GM21737 (cell line): ENCODE measurements around the gene MRTFB.

Source experiments
- ATAC-seq: cut with Tn5 transposase; IDR thresholded peaks from one replicate; pipeline ENCODE4 v1.9.1; 2021; ENCODE audit warnings: mild to moderate bottlenecking, moderate library complexity; ENCODE audit not compliant: unreplicated experiment

Gene MRTFB

DNA sequence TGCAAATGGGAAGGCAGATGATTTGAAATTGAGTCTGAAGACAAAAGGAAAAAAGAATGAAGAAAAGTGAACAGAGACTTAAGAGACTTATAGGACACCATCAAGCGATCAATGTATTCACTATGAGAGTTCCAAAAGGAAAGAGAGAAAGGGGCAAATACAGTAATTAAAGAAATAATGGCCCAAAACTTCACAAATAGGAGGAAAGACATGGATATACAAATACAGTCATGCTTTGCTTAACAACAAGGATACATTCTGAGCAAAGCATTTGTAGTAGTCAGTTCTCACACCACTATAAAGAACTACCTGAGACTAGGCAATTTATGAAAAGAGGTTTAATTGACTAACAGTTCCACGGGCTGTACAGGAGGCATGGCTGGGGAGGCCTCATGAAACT, 152.5 kb downstream of the MRTFB start:
- ATAC-seq = no peak

DNA sequence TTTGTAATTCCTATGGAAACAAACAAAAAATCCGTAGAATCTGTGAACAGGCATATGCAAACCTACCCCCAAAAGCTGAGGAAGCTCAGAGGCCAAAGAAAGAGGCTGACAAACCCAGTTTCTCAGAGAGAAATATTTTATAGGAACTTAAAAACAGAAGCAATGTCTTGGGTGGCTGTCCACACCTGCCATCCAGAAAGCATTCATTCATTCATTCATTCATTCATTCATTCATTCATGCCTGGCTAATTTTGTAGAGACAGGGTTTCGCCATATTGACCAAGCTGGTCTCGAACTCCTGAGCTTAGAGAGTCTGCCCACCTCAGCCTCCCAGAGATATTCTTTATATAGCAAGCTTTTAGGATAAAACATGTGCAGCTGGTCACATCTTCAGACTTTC, 154.3 kb downstream of the MRTFB start:
- ATAC-seq = no peak

DNA sequence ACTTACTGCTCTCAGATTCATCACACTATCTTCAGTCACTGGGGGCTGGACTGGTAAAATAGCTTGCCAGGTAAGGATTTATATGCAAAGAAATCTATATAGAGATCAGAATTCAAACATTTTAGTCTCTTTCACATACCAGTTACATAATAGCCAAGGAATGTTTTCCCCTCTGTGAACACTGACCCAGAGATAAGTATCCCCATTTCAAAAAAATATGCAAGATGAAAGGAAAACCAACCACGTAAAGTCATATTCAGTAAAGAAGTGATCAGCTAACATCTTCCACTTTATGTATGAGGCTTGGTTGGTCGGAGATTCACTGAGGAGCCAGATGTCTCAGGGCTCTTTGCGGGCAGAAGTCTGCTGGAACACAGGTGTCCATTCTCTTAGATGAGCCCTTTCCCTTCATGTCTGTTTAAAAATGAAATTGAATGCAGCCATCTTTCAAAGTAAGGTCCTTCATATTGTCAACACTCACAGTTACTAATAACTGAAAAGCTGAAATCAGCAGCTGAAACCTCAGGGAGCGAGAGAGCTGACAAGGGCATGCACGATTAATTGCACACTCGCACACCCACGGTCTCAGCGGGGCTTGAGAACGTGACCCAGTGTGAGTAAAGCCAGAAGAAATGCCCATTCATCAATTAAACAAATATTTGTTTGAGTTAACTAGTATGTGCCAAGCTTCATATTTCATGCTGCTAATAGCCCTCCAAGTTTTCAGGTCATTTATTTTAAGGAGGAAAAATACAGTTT, 161.2 kb downstream of the MRTFB start:
- ATAC-seq = no peak

DNA sequence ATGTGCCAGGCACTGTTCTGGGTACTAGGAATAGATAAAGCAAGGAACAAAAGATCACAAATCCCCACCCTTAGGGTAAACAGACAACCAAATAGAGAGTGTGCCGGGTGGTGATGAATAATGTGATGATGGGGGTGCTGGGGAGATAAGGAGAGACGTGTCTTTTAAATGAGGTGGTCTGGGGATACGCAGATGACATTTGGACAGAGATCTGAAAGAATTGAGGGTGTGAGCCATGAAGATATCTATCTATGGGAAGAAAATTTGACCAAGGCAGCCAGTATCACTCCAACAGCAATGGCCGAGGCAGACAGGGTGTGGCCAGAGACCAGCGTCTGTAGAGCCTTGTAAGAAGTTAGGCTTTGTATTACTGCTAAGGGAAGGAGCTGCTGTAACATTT, 165.3 kb downstream of the MRTFB start:
- no peak for ATAC-seq

DNA sequence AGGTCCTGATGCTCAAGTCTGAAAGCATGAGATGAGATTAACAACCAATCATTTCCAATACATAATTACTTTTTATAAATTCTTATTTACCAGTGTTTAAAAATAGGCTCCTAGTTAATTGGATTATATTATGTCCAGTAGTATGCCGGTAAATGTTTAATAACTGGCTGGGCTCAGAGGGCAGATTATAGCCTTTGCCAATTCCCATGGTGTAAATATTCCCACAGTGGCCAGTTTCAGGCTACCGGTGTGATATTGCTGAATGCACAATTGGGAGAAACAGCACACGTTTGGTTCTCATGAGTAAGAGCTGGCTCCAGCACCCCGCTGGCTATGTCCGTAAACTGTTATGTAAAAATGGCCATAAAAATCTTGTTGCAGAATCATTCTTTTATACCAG, 167.6 kb downstream of the MRTFB start:
- no peak for ATAC-seq

DNA sequence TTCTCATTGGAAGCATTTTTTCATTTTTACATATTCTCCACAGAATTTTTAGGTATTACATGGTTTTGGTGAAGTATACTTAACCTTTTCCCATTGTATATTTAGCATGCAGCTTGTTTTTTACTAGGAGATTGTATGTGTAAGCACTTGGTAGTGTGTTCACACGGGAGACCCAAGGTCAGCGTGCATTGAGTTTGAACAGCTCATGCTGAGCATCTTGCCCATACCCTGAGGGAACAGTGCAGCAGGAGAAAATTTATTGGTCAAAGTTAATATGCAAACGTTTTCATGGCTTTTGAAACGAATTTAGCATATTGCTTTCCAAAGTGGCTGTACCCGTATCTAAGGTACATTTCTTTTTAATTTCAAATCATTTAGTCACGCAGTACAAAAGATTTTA, 168.7 kb downstream of the MRTFB start:
- ATAC-seq = no peak

DNA sequence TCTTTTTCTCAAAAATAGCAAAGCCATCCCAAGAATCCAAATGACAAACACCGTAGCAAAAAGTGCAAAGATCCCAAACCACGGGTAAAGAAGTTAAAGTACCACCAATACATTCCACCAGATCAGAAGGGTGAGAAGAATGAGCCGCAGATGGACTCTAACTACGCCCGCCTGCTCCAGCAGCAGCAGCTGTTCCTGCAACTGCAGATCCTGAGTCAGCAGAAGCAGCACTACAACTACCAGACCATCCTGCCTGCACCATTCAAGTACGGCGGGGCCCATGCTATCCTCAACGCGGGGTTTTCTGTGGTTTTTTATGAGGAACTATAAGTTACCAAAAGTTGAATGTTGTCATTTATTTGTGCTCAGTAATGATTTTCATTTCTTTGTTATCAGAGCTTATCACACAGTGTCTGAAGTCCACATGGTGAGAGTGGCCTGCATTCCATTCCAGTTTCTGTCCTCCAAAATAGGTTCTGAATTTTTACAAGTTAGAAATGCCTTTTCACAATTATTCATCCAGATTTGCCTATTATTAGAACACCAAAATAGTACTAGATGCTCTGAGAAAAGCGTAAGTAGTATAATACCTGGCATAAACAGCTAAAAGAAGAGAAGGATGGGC, 169.2 kb downstream of the MRTFB start:
- no peak for ATAC-seq

DNA sequence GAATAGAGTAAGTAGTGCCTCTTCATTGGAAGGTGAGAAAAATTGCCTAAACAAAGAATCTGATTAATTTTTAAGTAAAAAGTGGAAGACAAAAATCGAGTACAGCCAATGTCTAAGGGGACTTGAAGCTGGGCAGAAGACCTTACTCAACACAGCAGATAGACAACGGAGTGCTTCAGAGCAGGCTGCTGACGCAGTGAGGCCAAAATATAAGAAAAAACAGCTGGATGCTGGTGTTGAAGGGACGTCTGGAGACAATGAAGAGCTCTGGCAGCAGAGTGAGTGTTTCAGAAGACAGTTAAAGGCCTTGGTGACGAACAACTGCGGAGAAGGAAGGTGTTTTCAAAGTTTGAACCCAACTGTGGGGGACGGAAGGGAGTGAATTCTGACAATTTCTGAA, 169.8 kb downstream of the MRTFB start:
- no peak for ATAC-seq

DNA sequence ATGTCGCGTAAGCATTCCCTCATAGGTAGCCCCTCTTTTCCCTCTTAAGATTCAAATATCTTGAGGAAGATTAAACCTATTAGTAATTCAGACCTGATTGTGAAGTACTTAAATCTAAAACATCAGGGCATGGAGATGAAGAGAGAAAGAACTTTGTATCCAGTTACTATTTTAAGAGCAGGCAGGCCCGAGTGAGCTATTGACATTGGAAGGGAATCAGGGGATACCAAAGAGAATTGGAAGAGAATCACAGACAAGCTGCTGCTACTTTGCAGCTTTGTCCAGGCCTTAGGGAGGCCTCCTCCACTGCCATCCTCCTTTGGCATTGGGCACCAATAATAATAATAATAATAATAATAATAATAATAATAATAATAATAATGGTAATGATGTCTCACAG, 170.5 kb downstream of the MRTFB start:
- no peak for ATAC-seq

DNA sequence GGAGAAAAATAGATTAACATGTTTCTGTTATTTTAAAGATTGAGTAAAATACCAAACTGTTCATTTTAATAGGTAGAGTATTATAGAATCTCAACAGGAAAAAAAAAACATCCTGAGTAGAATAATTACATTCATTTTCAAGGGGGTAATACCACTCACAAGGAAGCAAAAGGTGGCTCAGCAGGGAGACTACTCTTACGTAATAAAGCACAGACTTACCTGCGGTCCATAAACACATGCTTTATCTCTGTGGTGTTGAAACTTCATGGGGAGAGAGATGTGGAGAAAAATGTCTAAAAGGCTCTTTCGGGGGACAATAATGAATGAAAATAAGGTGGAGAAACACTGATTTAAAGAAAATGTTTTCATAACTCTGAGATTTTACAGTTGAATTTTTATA, 171.7 kb downstream of the MRTFB start:
- ATAC-seq = no peak

DNA sequence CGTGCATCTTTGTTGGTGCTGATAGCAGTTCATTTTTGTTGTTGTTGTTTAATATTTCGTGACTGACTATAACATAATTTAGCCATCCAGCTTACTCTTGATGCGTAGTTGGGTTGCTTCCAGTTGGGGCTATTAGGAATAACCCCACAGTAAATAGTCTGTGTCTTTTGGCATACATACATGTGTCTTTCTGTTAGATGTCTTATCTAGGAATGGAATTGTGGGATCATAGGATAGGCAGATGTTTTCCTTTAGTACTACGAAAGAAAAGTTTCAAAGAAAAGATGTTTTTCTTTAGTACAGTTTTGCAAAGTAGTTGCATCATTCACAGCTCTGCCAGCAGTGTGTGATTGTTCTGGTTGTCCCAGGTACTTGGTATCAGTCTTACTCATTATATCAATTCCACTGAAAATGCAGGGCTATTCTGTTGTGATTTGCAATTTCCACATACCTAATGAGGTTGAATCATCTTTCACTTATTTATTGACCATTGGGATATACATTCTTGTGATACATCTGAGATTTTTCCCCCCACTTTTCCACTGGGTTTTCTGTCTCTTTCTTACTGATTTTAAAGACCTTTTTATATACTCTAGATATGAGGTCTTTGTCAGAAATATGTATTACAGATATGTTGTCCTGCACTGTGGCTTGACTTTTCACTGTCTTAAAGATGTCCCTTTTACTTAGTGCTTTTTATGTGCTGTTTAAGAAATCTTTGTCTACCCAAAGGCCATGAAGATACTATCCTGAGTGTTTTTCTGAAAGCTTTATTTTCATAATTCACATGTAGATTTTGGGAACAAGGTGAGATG, 173.3 kb downstream of the MRTFB start:
- no peak for ATAC-seq

DNA sequence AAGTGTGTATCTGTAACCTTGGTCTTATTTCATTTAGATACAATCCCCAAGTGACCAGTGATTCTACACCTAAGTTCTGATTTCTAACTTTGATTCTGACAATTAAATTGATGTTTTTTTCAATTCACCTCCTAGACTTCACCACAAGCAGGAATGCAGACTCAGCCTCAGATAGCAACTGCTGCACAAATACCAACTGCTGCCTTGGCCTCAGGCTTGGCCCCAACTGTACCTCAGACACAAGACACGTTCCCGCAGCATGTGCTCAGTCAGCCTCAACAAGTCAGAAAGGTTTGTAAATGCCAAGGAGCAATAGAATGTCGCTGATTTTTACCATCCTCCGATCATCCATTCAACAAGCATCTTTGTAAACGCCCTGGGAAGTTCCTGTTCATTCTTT, 177.7 kb downstream of the MRTFB start:
- no peak for ATAC-seq

DNA sequence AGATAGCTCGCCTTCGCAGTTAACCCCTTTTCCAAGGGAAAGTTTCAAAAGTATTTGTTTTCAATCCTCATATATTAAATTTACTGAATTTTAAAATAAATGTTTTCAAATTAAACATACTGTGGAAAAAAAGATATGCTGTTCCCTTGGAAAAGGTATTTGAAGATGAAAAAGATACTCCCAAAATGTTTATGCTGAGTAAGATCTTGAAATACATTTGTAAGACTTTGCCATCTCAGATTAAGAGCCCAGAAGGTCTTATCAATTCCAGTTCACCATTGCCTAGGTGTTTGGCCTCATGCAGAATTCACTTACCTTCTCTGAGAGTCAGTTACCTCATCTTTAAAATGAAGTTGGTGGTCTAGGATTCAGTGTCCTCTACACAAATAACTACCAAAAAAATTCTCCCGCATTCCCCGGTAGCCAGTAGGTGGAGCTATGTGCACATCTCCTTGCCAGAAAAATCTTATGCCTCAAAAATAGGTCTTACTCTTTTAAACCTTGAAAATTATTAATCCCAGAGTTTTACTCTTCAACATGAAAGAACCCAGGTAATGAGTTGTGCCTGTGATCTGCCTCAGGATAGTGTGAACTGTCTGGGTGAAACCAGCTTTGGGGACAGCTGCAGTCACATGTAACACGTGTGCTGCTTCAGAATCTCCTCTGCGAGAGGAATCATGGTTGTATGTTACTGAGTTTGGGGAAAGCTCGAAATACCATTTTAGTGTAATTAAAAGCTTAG, 178.3 kb downstream of the MRTFB start:
- ATAC-seq = no peak

DNA sequence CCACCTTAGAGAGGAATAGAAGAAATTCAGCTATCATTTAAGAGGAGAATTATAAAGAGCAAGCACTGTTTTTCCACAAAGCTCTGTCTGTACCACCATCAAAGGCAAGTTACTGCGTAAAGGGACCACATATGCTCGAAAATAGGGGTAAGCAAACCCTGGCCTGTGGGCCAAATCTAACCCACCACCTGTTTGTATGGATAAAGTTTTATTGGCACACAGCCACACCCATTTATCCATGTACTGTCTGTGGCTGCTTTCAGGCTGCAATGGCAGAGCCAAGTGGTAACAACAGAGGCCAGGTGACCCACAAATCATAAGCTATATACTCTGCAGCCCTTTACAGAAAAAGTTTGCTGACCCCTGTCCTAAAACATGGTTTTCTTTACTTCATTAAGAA, 180.3 kb downstream of the MRTFB start:
- ATAC-seq = no peak

DNA sequence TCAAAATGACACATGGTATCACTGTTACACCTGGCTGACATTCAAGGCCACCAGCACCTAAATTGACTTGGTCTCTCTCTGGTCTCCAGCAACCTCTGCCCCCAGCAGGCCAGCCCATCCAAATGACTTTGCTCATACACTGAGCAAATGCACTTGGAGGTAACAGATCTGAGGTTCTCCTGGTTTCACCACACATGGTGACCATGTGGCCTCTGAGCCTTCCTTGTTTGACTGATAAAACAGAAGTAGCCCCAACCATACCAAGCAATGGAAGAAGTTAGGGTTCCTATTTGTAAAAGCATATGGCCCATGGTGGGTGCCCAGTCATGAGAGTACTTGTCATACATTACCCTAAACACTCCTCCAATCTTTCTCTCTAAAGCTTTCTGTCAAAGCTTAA, 181.7 kb downstream of the MRTFB start:
- no peak for ATAC-seq

DNA sequence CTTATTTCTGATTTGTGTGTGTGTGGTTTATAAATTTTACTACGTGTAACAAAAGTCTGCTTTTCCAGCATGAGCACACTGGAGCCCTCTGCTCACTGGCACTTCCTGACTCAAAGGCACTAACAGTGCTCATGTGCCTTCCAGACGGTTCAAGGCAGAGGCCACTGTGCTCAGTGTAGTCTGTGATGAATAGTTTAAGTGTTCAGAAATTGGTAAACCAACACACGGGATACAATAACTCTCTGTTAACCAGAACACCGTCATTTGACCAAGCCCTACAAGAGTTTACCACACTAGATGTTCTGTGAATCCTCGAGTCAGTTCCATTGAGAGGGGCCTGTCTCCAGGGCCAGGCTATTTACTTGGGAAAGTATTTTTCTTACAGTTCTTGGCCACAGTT, 191.9 kb downstream of the MRTFB start:
- ATAC-seq = no peak

DNA sequence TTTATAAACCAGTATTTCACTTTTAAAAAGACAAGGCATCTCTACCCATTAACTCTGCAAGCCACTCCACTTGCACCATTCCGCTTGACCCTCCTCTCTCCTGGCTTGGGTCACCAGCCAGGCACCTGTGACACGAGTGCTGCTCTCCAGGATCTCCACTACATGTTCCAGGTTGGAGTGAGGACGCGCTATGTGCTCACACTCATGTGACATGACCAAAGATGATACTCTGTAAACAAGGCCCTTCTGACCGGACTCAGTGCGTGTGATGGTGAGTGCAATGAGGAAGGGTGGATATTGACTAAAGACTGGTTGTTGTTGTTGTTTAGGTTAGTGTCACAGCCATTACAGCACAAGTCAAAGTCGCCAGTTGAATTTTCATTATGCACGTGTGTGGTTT, 192.7 kb downstream of the MRTFB start:
- no peak for ATAC-seq

DNA sequence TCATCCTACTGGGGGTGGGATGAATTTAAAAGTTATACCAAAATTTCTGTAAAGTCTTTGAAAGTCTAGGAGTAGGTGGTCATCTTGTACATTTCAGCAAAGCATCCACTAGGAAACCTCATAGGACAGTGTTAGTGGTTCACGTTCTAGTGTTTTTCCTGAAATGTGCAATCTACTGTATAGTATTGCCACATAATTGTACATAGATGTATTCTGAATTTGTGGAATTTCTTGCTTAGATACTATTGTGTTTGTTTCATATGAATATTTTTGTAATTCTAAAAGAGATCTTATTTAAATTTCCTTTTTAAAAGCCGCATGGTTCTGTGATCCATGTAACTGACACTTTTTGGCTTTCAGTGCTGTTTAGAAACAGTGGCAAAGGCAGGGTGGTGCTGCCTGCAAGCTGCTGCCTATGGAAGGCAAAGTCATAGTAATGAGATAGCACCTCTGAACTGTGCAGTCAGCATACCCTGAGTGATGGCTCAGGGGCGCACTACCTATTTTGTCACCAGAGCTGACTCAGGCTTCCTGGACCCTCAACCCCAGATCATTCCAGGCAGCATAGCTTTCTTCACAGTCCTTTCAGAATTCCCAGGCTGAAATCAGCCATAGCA, 193.3 kb downstream of the MRTFB start:
- ATAC-seq = no peak

DNA sequence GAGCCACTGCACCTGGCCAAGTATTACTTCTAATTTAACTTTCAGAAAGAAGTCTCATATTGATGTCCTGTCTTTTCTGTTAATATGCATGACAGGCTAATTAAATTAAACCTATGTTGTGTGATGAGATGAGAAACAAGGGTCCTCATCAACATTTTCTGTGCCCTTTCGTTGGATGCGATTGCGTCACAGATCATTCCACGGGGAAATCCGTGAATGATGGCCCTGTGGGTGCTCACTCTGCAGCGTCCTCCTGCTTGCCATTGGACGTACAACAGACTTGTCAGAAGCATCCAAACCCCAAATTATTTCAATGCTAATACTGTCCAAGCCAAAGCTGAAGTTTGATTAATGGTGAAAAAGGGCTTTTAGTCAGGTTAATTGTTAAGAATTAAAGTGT, 197.0 kb downstream of the MRTFB start:
- no peak for ATAC-seq

DNA sequence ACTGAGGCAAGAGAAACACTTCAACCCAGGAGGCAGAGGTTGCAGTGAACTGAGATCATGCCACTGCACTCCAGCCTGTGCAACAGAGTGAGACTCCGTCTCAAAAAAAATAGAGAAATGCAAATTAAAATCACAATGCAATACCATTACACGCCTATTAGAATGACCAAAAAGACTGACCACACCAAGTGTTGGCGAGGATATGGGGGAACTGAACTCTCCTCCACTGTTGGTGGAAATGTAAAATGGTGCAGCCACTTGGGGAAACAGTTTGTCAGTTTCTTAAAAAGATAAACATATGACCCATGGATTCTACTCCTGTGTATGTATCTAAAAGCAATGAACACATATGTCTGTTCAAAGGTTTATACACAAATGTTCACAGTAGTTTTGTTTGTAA, 204.8 kb downstream of the MRTFB start:
- ATAC-seq = no peak

DNA sequence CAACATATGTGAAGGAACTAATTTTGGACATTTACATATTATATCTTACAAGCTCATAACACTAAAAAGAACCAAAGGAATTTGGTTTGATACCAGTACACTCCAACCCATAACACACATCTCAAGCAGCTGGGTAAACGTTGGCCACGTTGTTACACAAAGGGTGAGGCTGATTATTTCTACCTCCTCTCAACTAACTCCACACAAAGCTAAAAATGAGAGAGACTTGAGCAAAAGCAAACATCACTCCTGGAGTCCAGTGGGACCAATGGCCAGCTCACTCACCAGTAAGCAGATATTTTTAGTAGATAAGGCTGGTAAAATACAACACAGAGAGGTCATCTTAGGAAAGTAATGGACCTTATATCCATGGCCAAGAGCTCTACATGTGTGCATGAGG, 207.6 kb downstream of the MRTFB start:
- ATAC-seq = no peak
